Measurements from ENCODE around the gene GPX4.

The GPX4 gene

DNA sequence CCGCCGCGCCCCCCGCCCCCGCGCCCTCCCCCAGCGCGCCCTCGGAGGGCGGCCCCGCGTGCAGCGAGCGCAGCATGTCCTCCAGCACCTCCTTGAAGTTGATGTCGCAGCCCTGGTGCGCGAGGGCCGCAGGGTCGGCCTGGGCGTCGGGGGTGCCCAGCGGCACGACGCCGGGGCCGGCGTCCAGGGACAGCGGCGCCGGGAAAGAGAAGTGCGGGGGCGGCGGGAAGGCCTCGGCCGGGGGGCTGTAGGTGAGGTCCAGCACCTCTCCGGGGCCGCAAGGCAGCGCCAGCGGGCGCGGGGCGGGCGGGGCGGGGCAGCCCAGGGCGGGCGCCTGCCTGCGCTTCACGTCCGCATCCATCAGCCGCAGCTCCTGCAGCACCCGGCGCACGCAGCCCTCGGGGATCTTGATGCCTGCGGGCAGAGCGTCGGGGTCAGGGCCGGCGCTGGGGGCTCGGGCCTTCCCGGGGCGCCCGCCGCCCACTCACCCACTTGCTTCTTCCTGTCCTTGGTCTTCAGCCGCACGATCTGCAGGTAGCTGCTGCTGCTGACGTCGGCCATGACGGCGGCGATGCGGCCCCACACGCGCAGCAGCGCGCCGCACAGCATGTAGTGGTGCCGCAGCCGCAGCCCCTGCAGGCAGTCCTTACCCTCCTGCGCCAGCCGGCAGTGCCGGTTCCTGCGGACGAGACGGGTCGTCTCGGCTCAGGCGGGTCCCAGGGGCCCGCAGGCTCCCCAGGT, 4.7 kb downstream of the GPX4 start:
- no peak for DNase-seq
- Histone ChIP-seq H2BK120ac (ENCODE audit: low read depth, low read length) (no peak overlapping the region), H2BK15ac (replicated peaks; ENCODE audit: low read depth) (no peak overlapping the region), H3K4me3 (ENCODE audit: low read length) (no peak overlapping the region), H4K8ac (ENCODE audit: low read depth, low read length) (no peak overlapping the region), H3K4me2 (ENCODE audit: low read length) (no peak overlapping the region), H2AK5ac (ENCODE audit: low read length) (no peak overlapping the region), H3K9ac (ENCODE audit: low read length) (no peak overlapping the region), H2BK5ac (ENCODE audit: low read length) (no peak overlapping the region), H3K4me1 (ENCODE audit: control insufficient read depth, low read depth, low read length) (no peaks in the 10 kb centered on the region), H4K5ac (ENCODE audit: low read length) (no peak overlapping the region), H3K56ac (ENCODE audit: low read length) (no peak overlapping the region), H3K79me2 (ENCODE audit: control insufficient read depth, insufficient read depth, low read length) (peaks cover 4% of the 10 kb centered on the region), H3K18ac (ENCODE audit: low read length) (no peak overlapping the region), H3K27ac (ENCODE audit: low read depth, low read length) (no peak overlapping the region), H3K23ac (ENCODE audit: low read length) (no peak overlapping the region), H3K27me3 (ENCODE audit: insufficient read depth, low read length, poor library complexity) (no peaks in the 10 kb centered on the region), H3K4ac (ENCODE audit: low read depth, low read length) (no peak overlapping the region), H3K79me1 (ENCODE audit: low read length) (no peaks in the 10 kb centered on the region), H3K36me3 (ENCODE audit: control insufficient read depth, insufficient read depth, low read length) (peaks cover 2% of the 10 kb centered on the region)
- WGBS (ENCODE audit: extremely low coverage, insufficient coverage, low lambda C conversion rate), result no CpG with 5 or more reads among the region's 89 CpGs

DNA sequence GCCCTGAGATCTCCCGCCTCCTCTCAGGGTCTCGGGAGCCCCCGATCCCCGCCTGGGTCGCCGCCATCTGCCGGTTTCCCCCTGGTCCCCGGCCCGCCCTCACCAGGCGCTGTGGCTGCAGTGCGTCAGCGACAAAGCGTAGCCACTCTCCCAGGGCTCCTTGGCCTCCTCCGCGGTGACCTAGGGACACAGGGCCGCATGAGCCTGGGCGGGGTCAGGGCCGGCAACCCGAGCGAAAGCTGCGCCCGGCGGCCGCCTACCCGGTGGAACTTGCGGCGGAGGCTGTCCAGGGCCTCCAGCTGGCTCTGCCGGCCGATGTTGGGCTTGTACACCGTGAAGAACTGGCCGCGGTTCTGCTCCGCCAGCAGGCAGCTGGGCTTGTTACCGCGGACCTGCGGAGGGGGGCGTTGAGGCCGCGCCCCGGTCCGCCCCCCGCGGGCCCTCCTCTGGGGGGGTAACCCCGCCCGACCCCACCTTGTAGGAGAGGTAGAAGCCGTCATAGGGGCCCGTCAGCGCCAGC, 5.3 kb downstream of the GPX4 start:
- H3K27ac ChIP-seq (ENCODE audit: low read depth, low read length), result no peak overlapping the region
- no peak overlapping the region for H2BK5ac ChIP-seq (ENCODE audit: low read length)
- H3K18ac ChIP-seq (ENCODE audit: low read length), result no peak overlapping the region
- H2BK120ac ChIP-seq (ENCODE audit: low read depth, low read length), result no peak overlapping the region
- H3K23ac ChIP-seq (ENCODE audit: low read length), result no peak overlapping the region
- no peak overlapping the region for H2AK5ac ChIP-seq (ENCODE audit: low read length)
- peaks cover 4% of the 10 kb centered on the region for H3K79me2 ChIP-seq (ENCODE audit: control insufficient read depth, insufficient read depth, low read length)
- H3K79me1 ChIP-seq (ENCODE audit: low read length), result no peaks in the 10 kb centered on the region
- no peaks in the 10 kb centered on the region for H3K27me3 ChIP-seq (ENCODE audit: insufficient read depth, low read length, poor library complexity)
- H2BK15ac ChIP-seq (replicated peaks; ENCODE audit: low read depth), result no peak overlapping the region
- DNase-seq, result no peak
- no peak overlapping the region for H3K4ac ChIP-seq (ENCODE audit: low read depth, low read length)
- no peaks in the 10 kb centered on the region for H3K4me1 ChIP-seq (ENCODE audit: control insufficient read depth, low read depth, low read length)
- no peak overlapping the region for H3K4me3 ChIP-seq (ENCODE audit: low read length)
- H3K4me2 ChIP-seq (ENCODE audit: low read length), result no peak overlapping the region
- H3K9ac ChIP-seq (ENCODE audit: low read length), result no peak overlapping the region
- H3K56ac ChIP-seq (ENCODE audit: low read length), result no peak overlapping the region
- WGBS (ENCODE audit: extremely low coverage, insufficient coverage, low lambda C conversion rate), result no CpG with 5 or more reads among the region's 48 CpGs
- no peak overlapping the region for H4K5ac ChIP-seq (ENCODE audit: low read length)
- H4K8ac ChIP-seq (ENCODE audit: low read depth, low read length), result no peak overlapping the region
- H3K36me3 ChIP-seq (ENCODE audit: control insufficient read depth, insufficient read depth, low read length), result peaks cover 4% of the 10 kb centered on the region

DNA sequence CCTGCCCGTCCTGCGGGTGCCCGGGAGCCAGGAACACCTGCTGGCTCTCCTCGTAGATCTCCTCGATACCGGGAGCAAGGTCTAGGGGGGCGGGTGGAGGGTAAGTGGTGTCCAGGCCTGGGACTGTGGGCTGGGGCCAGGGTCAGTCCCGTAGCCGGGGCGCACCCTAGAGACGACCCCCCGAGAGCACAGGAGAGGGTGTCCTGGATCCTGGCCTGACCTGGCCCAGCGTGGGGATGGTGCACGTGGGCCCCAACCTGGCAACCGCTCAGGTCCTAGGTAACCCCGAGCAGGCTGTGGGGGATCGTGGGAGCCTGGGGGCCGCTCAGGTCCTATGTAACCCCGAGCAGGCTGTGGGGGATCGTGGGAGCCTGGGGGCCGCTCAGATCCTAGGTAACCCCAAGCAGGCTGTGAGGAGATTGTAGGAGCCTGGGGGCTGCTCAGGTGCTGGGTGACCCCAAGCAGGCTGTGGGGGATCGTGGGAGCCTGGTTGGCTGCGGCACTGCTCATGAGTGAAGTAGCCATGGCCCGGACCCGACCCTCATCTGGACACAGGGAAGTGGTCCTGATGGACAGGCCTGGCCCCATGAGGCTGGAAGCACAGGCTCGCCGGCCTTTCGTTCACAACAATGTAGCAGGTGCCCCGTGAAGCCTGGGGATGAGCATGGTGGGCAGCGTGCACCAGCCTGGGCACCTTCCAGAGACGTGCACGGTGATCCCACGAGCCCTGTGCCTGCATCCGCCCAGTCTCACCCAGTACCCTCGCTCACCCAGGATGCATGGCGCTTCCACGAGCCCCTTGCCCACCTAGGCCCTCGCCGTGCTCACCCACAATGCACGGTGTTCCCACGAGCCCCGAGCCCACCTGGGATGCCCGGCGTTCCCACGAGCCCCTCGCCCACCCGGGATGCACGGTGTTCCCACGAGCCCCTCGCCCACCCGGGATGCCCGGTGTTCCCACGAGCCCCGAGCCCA, 6.2 kb downstream of the GPX4 start:
- no peak overlapping the region for H4K5ac ChIP-seq (ENCODE audit: low read length)
- WGBS (ENCODE audit: extremely low coverage, insufficient coverage, low lambda C conversion rate), result no CpG with 5 or more reads among the region's 54 CpGs
- H2BK15ac ChIP-seq (replicated peaks; ENCODE audit: low read depth), result no peak overlapping the region
- no peak overlapping the region for H3K27ac ChIP-seq (ENCODE audit: low read depth, low read length)
- H3K4me3 ChIP-seq (ENCODE audit: low read length), result no peak overlapping the region
- H3K56ac ChIP-seq (ENCODE audit: low read length), result no peak overlapping the region
- no peak overlapping the region for H2BK5ac ChIP-seq (ENCODE audit: low read length)
- H3K23ac ChIP-seq (ENCODE audit: low read length), result no peak overlapping the region
- H3K4me1 ChIP-seq (ENCODE audit: control insufficient read depth, low read depth, low read length), result no peaks in the 10 kb centered on the region
- no peak overlapping the region for H2AK5ac ChIP-seq (ENCODE audit: low read length)
- no peak overlapping the region for H4K8ac ChIP-seq (ENCODE audit: low read depth, low read length)
- no peak overlapping the region for H3K4ac ChIP-seq (ENCODE audit: low read depth, low read length)
- peaks cover 3% of the 10 kb centered on the region for H3K79me2 ChIP-seq (ENCODE audit: control insufficient read depth, insufficient read depth, low read length)
- no peak overlapping the region for H3K9ac ChIP-seq (ENCODE audit: low read length)
- no peak for DNase-seq
- H2BK120ac ChIP-seq (ENCODE audit: low read depth, low read length), result no peak overlapping the region
- no peaks in the 10 kb centered on the region for H3K79me1 ChIP-seq (ENCODE audit: low read length)
- no peak overlapping the region for H3K4me2 ChIP-seq (ENCODE audit: low read length)
- H3K18ac ChIP-seq (ENCODE audit: low read length), result no peak overlapping the region
- no peaks in the 10 kb centered on the region for H3K27me3 ChIP-seq (ENCODE audit: insufficient read depth, low read length, poor library complexity)
- peaks cover 4% of the 10 kb centered on the region for H3K36me3 ChIP-seq (ENCODE audit: control insufficient read depth, insufficient read depth, low read length)

DNA sequence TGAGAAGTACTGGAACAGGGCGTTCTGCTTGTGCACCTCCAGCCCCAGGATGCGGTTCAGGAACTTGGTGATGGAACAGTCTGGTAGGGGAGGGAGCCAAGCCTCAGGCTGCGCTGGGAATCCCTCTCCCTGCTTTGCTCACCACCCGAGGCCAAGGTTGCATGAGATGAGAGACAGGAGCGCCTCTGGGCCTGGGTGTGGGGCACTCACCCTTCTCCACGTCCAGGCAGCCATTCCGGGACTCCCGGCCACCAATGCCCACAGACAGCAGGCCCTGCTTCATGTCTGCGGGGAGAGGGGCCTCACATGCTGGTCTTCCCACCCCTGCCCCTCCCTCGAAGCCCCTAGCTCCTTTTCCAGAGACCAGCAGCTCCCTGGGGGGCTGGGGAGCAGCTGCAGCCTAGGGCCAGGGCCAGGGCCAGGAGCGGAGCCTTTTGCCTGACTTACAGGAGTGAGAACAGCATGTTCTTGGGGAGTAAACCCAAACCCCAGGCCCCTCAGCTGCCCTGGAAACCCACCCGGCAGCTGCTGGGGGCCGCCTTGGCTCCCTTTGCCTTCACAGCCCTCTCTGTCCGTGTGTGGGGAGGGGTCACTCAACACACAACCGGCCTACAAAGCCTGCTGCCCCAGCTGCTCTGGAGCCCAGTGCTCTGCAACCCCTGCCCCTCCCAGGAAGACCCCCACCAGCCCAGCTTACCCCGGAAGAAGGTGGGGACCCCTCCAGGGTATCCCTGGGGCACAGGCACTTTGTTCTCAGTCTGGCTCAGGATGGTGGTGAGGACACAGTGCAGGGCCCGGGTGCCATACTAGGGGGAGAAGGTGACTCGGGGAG, 7.2 kb downstream of the GPX4 start:
- no peak overlapping the region for H2BK120ac ChIP-seq (ENCODE audit: low read depth, low read length)
- H3K4me1 ChIP-seq (ENCODE audit: control insufficient read depth, low read depth, low read length), result no peaks in the 10 kb centered on the region
- no peak overlapping the region for H3K4me2 ChIP-seq (ENCODE audit: low read length)
- no peak overlapping the region for H3K4me3 ChIP-seq (ENCODE audit: low read length)
- no peak overlapping the region for H2BK5ac ChIP-seq (ENCODE audit: low read length)
- H3K79me2 ChIP-seq (ENCODE audit: control insufficient read depth, insufficient read depth, low read length), result no peaks in the 10 kb centered on the region
- no peak overlapping the region for H3K18ac ChIP-seq (ENCODE audit: low read length)
- H2BK15ac ChIP-seq (replicated peaks; ENCODE audit: low read depth), result no peak overlapping the region
- H2AK5ac ChIP-seq (ENCODE audit: low read length), result no peak overlapping the region
- peaks cover 4% of the 10 kb centered on the region for H3K36me3 ChIP-seq (ENCODE audit: control insufficient read depth, insufficient read depth, low read length)
- no peaks in the 10 kb centered on the region for H3K27me3 ChIP-seq (ENCODE audit: insufficient read depth, low read length, poor library complexity)
- H3K9ac ChIP-seq (ENCODE audit: low read length), result no peak overlapping the region
- no peak overlapping the region for H4K5ac ChIP-seq (ENCODE audit: low read length)
- no peak overlapping the region for H3K56ac ChIP-seq (ENCODE audit: low read length)
- H4K8ac ChIP-seq (ENCODE audit: low read depth, low read length), result no peak overlapping the region
- H3K4ac ChIP-seq (ENCODE audit: low read depth, low read length), result no peak overlapping the region
- H3K27ac ChIP-seq (ENCODE audit: low read depth, low read length), result no peak overlapping the region
- no CpG with 5 or more reads among the region's 18 CpGs for WGBS (ENCODE audit: extremely low coverage, insufficient coverage, low lambda C conversion rate)
- no peak overlapping the region for H3K23ac ChIP-seq (ENCODE audit: low read length)
- no peaks in the 10 kb centered on the region for H3K79me1 ChIP-seq (ENCODE audit: low read length)
- DNase-seq, result no peak

DNA sequence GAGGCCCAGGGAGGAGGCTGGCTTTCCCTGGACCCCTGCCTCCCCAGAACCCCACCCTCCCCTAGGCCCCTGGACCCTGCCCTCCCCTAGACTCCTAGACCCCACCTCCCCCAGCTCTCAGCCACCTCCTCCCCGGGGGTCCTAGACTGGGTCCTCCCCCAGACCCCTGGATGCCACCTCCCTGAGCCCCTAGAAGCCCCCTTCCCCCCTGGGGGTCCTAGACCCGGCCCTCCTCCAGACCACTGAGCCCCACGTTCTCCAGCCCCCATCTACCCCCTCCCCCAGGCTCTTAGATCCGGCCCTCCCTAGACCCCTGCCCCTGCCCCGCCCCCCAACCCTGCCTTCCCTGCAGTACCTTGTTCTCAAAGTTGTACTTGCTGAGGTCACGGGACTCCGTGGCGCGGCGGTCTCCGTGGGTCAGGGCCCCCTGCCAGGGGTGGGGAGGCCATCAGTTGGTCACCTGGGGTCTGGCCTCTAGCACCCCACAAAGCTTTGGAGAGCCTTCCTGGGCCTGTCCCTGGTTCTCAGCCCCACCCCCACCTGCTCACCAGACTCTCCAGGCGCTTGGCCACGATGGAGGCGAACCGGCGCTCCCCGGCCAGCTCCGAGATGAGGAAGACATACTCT, 8.0 kb downstream of the GPX4 start:
- Histone ChIP-seq H3K56ac (ENCODE audit: low read length) (no peak overlapping the region), H2BK5ac (ENCODE audit: low read length) (no peak overlapping the region), H3K79me1 (ENCODE audit: low read length) (no peaks in the 10 kb centered on the region), H2AK5ac (ENCODE audit: low read length) (no peak overlapping the region), H3K4me1 (ENCODE audit: control insufficient read depth, low read depth, low read length) (no peaks in the 10 kb centered on the region), H3K4me3 (ENCODE audit: low read length) (no peak overlapping the region), H3K4me2 (ENCODE audit: low read length) (no peak overlapping the region), H3K9ac (ENCODE audit: low read length) (no peak overlapping the region), H3K4ac (ENCODE audit: low read depth, low read length) (no peak overlapping the region), H3K79me2 (ENCODE audit: control insufficient read depth, insufficient read depth, low read length) (no peaks in the 10 kb centered on the region), H3K18ac (ENCODE audit: low read length) (no peak overlapping the region), H3K36me3 (ENCODE audit: control insufficient read depth, insufficient read depth, low read length) (peaks cover 4% of the 10 kb centered on the region), H2BK15ac (replicated peaks; ENCODE audit: low read depth) (no peak overlapping the region), H4K5ac (ENCODE audit: low read length) (no peak overlapping the region), H3K23ac (ENCODE audit: low read length) (no peak overlapping the region), H2BK120ac (ENCODE audit: low read depth, low read length) (no peak overlapping the region), H3K27ac (ENCODE audit: low read depth, low read length) (no peak overlapping the region), H4K8ac (ENCODE audit: low read depth, low read length) (no peak overlapping the region), H3K27me3 (ENCODE audit: insufficient read depth, low read length, poor library complexity) (no peaks in the 10 kb centered on the region)
- WGBS (ENCODE audit: extremely low coverage, insufficient coverage, low lambda C conversion rate), result no CpG with 5 or more reads among the region's 18 CpGs
- DNase-seq, result no peak
